IPS-18a (cell line): ENCODE data around the gene KIF19.

Experiments
- H3K27ac ChIP-seq: one replicate; pipeline ENCODE4 v1.5.1; 2013; ENCODE audit warnings: low read length
- H3K27me3 ChIP-seq: one replicate; pipeline ENCODE4 v1.6.1; 2013; ENCODE audit warnings: mild to moderate bottlenecking, low read length; ENCODE audit not compliant: control insufficient read depth, insufficient read depth
- H3K36me3 ChIP-seq: one replicate; pipeline ENCODE4 v1.6.1; 2013; ENCODE audit warnings: low read depth, low read length; ENCODE audit not compliant: control insufficient read depth
- H3K4me1 ChIP-seq: one replicate; pipeline ENCODE4 v1.6.1; 2013; ENCODE audit warnings: low read depth, low read length; ENCODE audit not compliant: control insufficient read depth
- H3K4me3 ChIP-seq: one replicate; pipeline ENCODE4 v1.5.1; 2013; ENCODE audit warnings: low read length
- H3K9ac ChIP-seq: one replicate; pipeline ENCODE4 v1.6.1; 2013; ENCODE audit warnings: mild to moderate bottlenecking, low read length, moderate library complexity
- H3K9me3 ChIP-seq: one replicate; pipeline ENCODE4 v1.6.1; 2013; ENCODE audit warnings: low read depth, low read length; ENCODE audit not compliant: control insufficient read depth

KIF19 gene

GRCh38 chr17:74386386-74386785, 60.4 kb downstream of the KIF19 start:
- peaks cover 14% of the 10 kb centered on the region for H3K4me1 ChIP-seq
- no peak overlapping the region for H3K9ac ChIP-seq
- H3K27ac ChIP-seq: no peak overlapping the region
- no peaks in the 10 kb centered on the region for H3K9me3 ChIP-seq
- H3K27me3 ChIP-seq: no peaks in the 10 kb centered on the region
- no peaks in the 10 kb centered on the region for H3K36me3 ChIP-seq
- H3K4me3 ChIP-seq: no peak overlapping the region

GRCh38 chr17:74387365-74388218, 61.6 kb downstream of the KIF19 start:
- Histone ChIP-seq H3K4me1 (peaks cover 14% of the 10 kb centered on the region), H3K4me3 (peak overlapping the region; percentile 11), H3K9me3 (no peaks in the 10 kb centered on the region), H3K27ac (no peak overlapping the region), H3K9ac (no peak overlapping the region), H3K36me3 (no peaks in the 10 kb centered on the region), H3K27me3 (no peaks in the 10 kb centered on the region)

- Histone ChIP-seq H3K4me3 (no peak overlapping the region), H3K27me3 (no peaks in the 10 kb centered on the region), H3K9ac (no peak overlapping the region), H3K36me3 (no peaks in the 10 kb centered on the region), H3K4me1 (peaks cover 14% of the 10 kb centered on the region), H3K9me3 (no peaks in the 10 kb centered on the region), H3K27ac (no peak overlapping the region)
These were observed 63.2 kb downstream of the KIF19 start for GRCh38 chr17:74389084-74389753.

GRCh38 chr17:74389937-74390679, 64.1 kb downstream of the KIF19 start:
- Histone ChIP-seq H3K27ac (no peak overlapping the region), H3K36me3 (no peaks in the 10 kb centered on the region), H3K4me3 (no peak overlapping the region), H3K4me1 (peaks cover 14% of the 10 kb centered on the region), H3K27me3 (no peaks in the 10 kb centered on the region), H3K9ac (no peak overlapping the region), H3K9me3 (no peaks in the 10 kb centered on the region)

- Histone ChIP-seq H3K9me3 (no peaks in the 10 kb centered on the region), H3K36me3 (no peaks in the 10 kb centered on the region), H3K9ac (no peak overlapping the region), H3K27ac (no peak overlapping the region), H3K4me3 (no peak overlapping the region), H3K27me3 (no peaks in the 10 kb centered on the region), H3K4me1 (peaks cover 14% of the 10 kb centered on the region)
These were observed 64.9 kb downstream of the KIF19 start for GRCh38 chr17:74390680-74391653.

GRCh38 chr17:74391771-74392170, 65.7 kb downstream of the KIF19 start:
- no peak overlapping the region for H3K27ac ChIP-seq
- H3K27me3 ChIP-seq: no peaks in the 10 kb centered on the region
- no peaks in the 10 kb centered on the region for H3K36me3 ChIP-seq
- H3K4me1 ChIP-seq: peaks cover 12% of the 10 kb centered on the region
- H3K9ac ChIP-seq: no peak overlapping the region
- no peak overlapping the region for H3K4me3 ChIP-seq
- H3K9me3 ChIP-seq: no peaks in the 10 kb centered on the region

GRCh38 chr17:74392848-74393247, 66.8 kb downstream of the KIF19 start:
- H3K27me3 ChIP-seq: no peaks in the 10 kb centered on the region
- H3K27ac ChIP-seq: no peak overlapping the region

GRCh38 chr17:74393346-74393942, 67.4 kb downstream of the KIF19 start:
- Histone ChIP-seq H3K27me3 (no peaks in the 10 kb centered on the region), H3K9ac (no peak overlapping the region), H3K27ac (no peak overlapping the region), H3K4me3 (no peak overlapping the region), H3K9me3 (no peaks in the 10 kb centered on the region), H3K36me3 (no peaks in the 10 kb centered on the region), H3K4me1 (no peaks in the 10 kb centered on the region)

More at GRCh38 chr17:74392848-74393247, 66.8 kb downstream of the KIF19 start:
- Histone ChIP-seq H3K9ac (no peak overlapping the region), H3K4me3 (no peak overlapping the region), H3K9me3 (no peaks in the 10 kb centered on the region), H3K36me3 (no peaks in the 10 kb centered on the region), H3K4me1 (peaks cover under 1% of the 10 kb centered on the region)

- Histone ChIP-seq H3K9me3 (no peaks in the 10 kb centered on the region), H3K9ac (no peak overlapping the region), H3K4me1 (no peaks in the 10 kb centered on the region), H3K27ac (no peak overlapping the region), H3K4me3 (no peak overlapping the region), H3K27me3 (no peaks in the 10 kb centered on the region), H3K36me3 (no peaks in the 10 kb centered on the region)
These were observed 68.4 kb downstream of the KIF19 start for GRCh38 chr17:74394275-74394950.

- Histone ChIP-seq H3K4me3 (no peak overlapping the region), H3K27ac (no peak overlapping the region), H3K9me3 (no peaks in the 10 kb centered on the region), H3K36me3 (no peaks in the 10 kb centered on the region), H3K27me3 (no peaks in the 10 kb centered on the region), H3K4me1 (no peaks in the 10 kb centered on the region), H3K9ac (no peak overlapping the region)
These were observed 69.0 kb downstream of the KIF19 start for GRCh38 chr17:74394977-74395376.
